Regular cardiac myocyte (primary cell): ENCODE results near the gene SNIP1. TPM values are rescaled to one million over a fixed set of nuclear protein-coding genes. Genes with fewer than 3 reads are reported as not detected.

Experiments used
- total RNA-seq: library from RNA; depleted of rRNA; stranded (reverse); fragments of >200 nt; gene quantifications from 2 replicates; pipeline ENCODE4 v1.2.3, GENCODE V29; 2014

The SNIP1 gene, protein sequence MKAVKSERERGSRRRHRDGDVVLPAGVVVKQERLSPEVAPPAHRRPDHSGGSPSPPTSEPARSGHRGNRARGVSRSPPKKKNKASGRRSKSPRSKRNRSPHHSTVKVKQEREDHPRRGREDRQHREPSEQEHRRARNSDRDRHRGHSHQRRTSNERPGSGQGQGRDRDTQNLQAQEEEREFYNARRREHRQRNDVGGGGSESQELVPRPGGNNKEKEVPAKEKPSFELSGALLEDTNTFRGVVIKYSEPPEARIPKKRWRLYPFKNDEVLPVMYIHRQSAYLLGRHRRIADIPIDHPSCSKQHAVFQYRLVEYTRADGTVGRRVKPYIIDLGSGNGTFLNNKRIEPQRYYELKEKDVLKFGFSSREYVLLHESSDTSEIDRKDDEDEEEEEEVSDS
- 10.7 and 12.7 TPM in 2 replicates for total RNA-seq

DNA sequence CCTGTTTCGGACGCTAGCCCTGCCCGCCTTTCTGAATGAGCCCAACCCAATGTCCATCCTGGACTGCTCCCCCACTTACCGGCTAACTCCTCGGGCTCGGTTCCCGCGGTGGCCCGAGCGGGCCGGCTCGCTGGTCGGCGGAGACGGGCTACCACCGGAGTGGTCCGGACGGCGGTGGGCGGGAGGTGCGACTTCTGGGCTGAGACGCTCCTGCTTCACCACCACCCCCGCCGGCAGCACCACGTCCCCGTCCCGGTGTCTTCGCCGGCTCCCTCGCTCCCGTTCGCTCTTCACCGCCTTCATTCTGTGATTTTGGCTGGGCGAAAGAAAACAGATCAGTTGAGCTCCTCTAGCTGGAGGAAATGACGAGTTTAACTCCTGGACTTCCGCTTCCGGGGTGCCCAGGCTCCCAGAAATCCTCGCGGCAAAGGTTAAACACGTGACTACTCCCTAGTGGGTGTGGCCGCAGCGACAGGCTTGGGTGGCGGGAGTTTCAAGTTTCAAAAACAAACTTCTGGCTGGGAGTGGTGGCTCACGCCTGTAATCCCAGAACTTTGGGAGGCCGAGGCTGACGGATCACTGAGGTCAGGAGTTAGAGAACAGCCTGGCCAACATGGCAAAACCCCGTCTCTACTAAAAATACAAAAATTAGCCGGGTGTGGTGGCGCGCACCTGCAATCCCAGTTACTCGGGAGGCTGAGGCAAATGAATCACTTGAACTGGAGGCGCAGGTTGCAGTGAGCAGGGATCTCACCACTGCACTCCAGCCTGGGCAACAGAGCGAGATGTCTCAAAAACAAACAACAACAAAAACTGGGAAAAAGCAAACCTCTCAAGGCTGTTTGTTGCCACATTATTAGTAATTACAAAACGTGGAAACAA lies at the start of gene SNIP1:
TSS of gene SNIP1 (minus strand) at position 367 of the 882 bp plus-strand sequence. CDS start at position 303, 64 bp downstream.

DNA sequence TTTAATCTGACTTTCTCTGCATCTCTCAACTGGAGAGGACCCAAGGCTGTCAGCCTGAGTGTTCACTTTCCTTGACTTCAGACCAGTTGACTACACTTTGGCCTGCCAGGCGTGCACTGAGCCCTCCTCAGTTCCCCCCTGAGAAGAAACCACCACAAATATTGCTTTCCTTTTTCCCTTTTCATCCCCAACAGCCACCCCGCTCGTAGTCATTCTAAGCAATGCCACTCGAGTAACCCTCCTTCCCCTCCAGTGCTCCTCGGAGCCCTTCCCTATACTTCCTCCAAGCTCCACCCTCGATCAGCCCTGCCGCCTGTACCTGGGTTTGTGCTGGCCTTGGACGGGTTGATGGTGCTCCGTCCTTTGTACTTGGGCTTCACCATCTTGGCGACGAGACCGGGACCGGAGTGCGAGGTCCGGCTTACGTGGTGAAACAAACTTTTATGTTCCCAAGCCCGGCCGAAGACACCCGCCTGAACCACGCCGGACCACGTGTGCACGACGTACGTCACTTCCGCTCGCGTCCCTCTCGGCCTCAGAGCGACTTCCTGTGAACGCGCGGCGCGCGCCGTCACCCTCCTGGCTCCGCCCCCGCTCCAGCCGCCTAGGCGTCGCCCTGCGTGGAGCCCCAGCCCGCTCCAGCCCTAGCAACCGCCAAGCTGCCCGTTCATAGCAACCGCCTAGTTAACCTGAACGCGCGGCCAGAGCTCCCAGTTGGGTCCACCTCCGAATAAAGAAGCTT lies 41.5 kb upstream of the SNIP1 start, which contains the start of gene GNL2:
TSS of gene GNL2 (minus strand) at position 498 of the 742 bp plus-strand sequence. CDS start at position 383, 115 bp downstream.

DNA sequence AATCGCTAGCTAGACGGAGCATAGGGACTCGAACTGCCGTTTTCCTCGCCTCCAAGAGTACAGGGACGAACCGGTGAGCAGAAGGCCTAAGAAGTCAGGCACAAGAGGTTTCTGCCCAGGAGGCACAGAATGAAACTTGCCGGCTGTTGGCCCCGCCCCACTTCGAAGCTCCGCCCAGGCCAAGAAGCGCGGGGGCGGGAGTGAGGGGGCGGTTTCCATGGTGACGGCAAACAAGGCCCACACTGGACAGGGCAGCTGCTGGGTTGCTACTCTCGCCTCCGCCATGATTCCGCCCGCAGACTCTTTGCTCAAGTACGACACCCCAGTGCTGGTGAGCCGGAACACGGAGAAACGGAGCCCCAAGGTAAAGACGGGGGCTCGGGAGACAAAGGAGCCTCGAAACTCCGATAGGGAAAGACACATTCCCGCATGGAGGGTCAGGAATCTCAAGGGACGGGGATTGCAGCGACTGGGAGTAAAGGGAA lies 2.7 kb upstream of the SNIP1 start, which contains the start of gene DNALI1:
TSS of gene DNALI1 (plus strand) at position 229 of the 485 bp plus-strand sequence. CDS start at position 284, 55 bp downstream.

DNA sequence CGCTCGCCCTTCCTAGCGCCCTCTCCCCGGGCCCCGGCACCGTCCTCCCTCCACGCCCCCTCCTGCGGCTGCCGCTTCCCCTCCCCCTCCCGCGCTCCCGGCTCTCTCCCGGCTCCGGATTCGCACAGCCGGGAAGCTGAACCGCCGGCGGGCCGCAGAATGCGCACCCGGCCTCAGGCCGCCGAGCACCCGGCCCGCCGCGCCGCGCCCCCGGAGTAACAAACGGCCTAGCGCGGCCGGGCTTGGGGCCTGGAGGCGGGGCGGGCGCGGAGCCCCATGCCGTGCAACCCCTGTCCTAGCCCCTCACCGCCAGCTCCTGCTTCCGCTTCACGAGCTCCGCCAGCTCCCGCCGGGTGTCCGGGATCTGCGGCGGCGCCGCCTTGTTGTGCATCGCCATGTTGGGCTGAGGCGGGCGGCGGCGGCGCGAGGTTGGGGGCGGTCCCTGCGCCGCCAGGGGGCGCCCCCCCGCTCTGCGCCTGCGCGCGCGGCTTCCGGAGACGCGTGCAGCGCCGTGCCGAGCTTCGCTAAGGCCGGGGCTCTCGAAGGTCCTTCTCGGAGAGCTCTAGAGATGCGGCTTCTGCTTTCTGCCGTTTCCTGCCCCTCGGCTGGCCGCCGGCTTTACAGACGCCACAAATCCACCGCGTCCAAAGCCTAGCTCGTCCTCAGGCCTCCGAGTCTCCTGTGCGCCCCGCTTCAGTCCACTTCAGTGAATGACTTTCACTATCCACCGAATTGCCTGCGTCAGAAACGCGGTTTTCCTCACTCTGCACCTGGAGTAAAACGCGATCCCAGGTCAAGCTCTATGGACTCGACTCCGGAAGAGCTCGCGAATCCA lies 39.5 kb downstream of the SNIP1 start, which contains the start of gene MEAF6:
TSS of gene MEAF6 (minus strand) at position 417 of the 835 bp plus-strand sequence. CDS start at position 397, 20 bp downstream.

Other genes starting within 250 kb of the SNIP1 start
- gene ZC3H12A, start 79.7 kb downstream of the SNIP1 start, total RNA-seq = 6.1 and 10.4 TPM in 2 replicates
- 62.7 and 78.4 TPM in 2 replicates for gene MEAF6, start 39.5 kb downstream of the SNIP1 start, total RNA-seq
- 2.0 and 5.0 TPM in 2 replicates for gene DNALI1, start 2.6 kb upstream of the SNIP1 start, total RNA-seq
- 69.3 and 77.8 TPM in 2 replicates for gene GNL2, start 41.6 kb upstream of the SNIP1 start, total RNA-seq
- gene RSPO1, start 80.6 kb upstream of the SNIP1 start, total RNA-seq = under 0.01 TPM in 1 of 2 replicates, not detected in the other
- 1.4 and 24.2 TPM in 2 replicates for gene CDCA8, start 138.2 kb upstream of the SNIP1 start, total RNA-seq
- under 0.01 TPM in 1 of 2 replicates, not detected in the other for gene EPHA10, start 210.8 kb upstream of the SNIP1 start, total RNA-seq
- 0.38 and 0.56 TPM in 2 replicates for gene MANEAL, start 239.6 kb upstream of the SNIP1 start, total RNA-seq